MCF 10A (cell line): Measurements from ENCODE around the gene EHD4. TPM values are rescaled to one million over a fixed set of nuclear protein-coding genes. Genes with fewer than 3 reads are reported as not detected.

Experiments used
- BruUV-seq: library from RNA; stranded (reverse); fragments of 400-500 nt; replicated peaks from 2 replicates; lab custom pipeline; 2021; lab: Mats Ljungman, UMichigan
- CTCF ChIA-PET: fragments of 300-600 bp; sonication (Branson Sonifier 250); formaldehyde crosslinking; extraction: SDS; loops from one replicate; lab custom pipeline; 2021; ENCODE audit warnings: antibody characterized with exemption, inconsistent platforms; lab: Yijun Ruan, JAX
- POLR2A ChIA-PET: fragments of 300-600, 350-650 bp; sonication (Branson Sonifier 250); formaldehyde crosslinking; extraction: SDS; loops from one replicate; lab custom pipeline; 2020; ENCODE audit warnings: antibody characterized with exemption, inconsistent platforms; lab: Yijun Ruan, JAX
- DNase-seq: peaks from one replicate; pipeline ENCODE4 v3.0.0-alpha.2; 2018; ENCODE audit not compliant: unreplicated experiment
- H3K27ac Mint-ChIP-seq: one replicate; pipeline ENCODE4 v1.8.0; 2022; ENCODE audit warnings: mild to moderate bottlenecking, low read depth, mixed read lengths; ENCODE audit not compliant: unreplicated experiment
- H3K27me3 Mint-ChIP-seq: one replicate; pipeline ENCODE4 v1.8.0; 2022; ENCODE audit warnings: mixed read lengths; ENCODE audit not compliant: insufficient read depth, unreplicated experiment
- H3K36me3 Mint-ChIP-seq: one replicate; pipeline ENCODE4 v1.8.0; 2022; ENCODE audit warnings: mild to moderate bottlenecking, moderate library complexity, mixed read lengths; ENCODE audit not compliant: insufficient read depth, unreplicated experiment
- H3K4me1 Mint-ChIP-seq: one replicate; pipeline ENCODE4 v1.8.0; 2022; ENCODE audit warnings: mixed read lengths; ENCODE audit not compliant: insufficient read depth, unreplicated experiment
- H3K4me3 Mint-ChIP-seq: one replicate; pipeline ENCODE4 v1.8.0; 2022; ENCODE audit warnings: mild to moderate bottlenecking, moderate library complexity, mixed read lengths; ENCODE audit not compliant: unreplicated experiment
- H3K9me3 Mint-ChIP-seq: one replicate; pipeline ENCODE4 v1.8.0; 2022; ENCODE audit warnings: mixed read lengths; ENCODE audit not compliant: unreplicated experiment
- CTCF ChIP-seq: fragments of 200-600 bp; IDR thresholded peaks from one replicate; pipeline ENCODE4 v1.8.0; 2022; ENCODE audit warnings: antibody characterized with exemption, mild to moderate bottlenecking; ENCODE audit not compliant: unreplicated experiment
- intact Hi-C: fragments of 100-400 bp; cut with micrococcal nuclease; formaldehyde crosslinking; loops from 2 replicates; pipeline ENCODE4 v1.14.1; 2022
- total RNA-seq: library from RNA; stranded (reverse); gene quantifications from 2 replicates; pipeline ENCODE4 v1.2.3, GENCODE V29; 2022

The EHD4 gene
- total RNA-seq, 1 experiment from 2014 or later = 27.1 TPM

- POLR2A ChIA-PET = interaction anchor here (0.6 to 1.5 kb wide), 5 partner anchors 12 to 80 kb away, joined by 3 to 5 read pairs (median 3); no protein-coding TSS in a partner anchor
- no peaks in the 10 kb centered on the region for H3K27me3 Mint-ChIP-seq
- intact Hi-C loops = no loop called here
These were observed 119.4 kb downstream of the EHD4 start for GRCh38 chr15:41852736-41853590.

GRCh38 chr15:41851755-41852370 lies 120.5 kb downstream of the EHD4 start:
- Mint-ChIP-seq H3K4me3 (no peak overlapping the region), H3K9me3 (no peaks in the 10 kb centered on the region), H3K27me3 (no peaks in the 10 kb centered on the region), H3K36me3 (peaks cover 11% of the 10 kb centered on the region), H3K4me1 (no peaks in the 10 kb centered on the region), H3K27ac (no peak overlapping the region)
- ChIA-PET POLR2A (interaction anchor here (0.7 to 1.6 kb wide), 6 partner anchors 11 to 79 kb away, joined by 3 to 5 read pairs (median 4); partner anchors contain the start of genes MAPKBP1 and PLA2G4B), CTCF (interaction anchor here (0.8 to 0.9 kb wide), 2 partner anchors 13 to 232 kb away, joined by 3 to 4 read pairs; partner anchors contain the start of gene PLA2G4B)
- no TSS peak for BruUV-seq
- DNase-seq = no peak
- intact Hi-C loops = no loop called here
- no peak for TF ChIP-seq CTCF

More at GRCh38 chr15:41852736-41853590, 119.4 kb downstream of the EHD4 start:
- BruUV-seq = no TSS peak
- no peak for TF ChIP-seq CTCF
- Mint-ChIP-seq H3K27ac (no peak overlapping the region), H3K4me1 (no peaks in the 10 kb centered on the region), H3K9me3 (no peaks in the 10 kb centered on the region), H3K4me3 (no peak overlapping the region), H3K36me3 (peaks cover 11% of the 10 kb centered on the region)
- DNase-seq = no peak
- CTCF ChIA-PET = interaction anchor here (0.8 to 1.4 kb wide), 2 partner anchors 80 to 231 kb away, joined by 4 read pairs; no protein-coding TSS in a partner anchor

- ChIA-PET POLR2A (interaction anchor here (0.6 to 1.6 kb wide), 4 partner anchors 13 to 293 kb away, joined by 3 to 4 read pairs (median 4); partner anchors contain the start of genes MAPKBP1 and PLA2G4B), CTCF (interaction anchor here (0.9 kb wide), 1 partner anchor 12 kb away, joined by 3 read pairs; the partner anchor contains the start of gene PLA2G4B)
- no peak for DNase-seq
- intact Hi-C loops = no loop called here
- no peak overlapping the region for H3K27ac Mint-ChIP-seq
- TF ChIP-seq CTCF = no peak
- no peaks in the 10 kb centered on the region for H3K27me3 Mint-ChIP-seq
- BruUV-seq = no TSS peak
- H3K9me3 Mint-ChIP-seq = no peaks in the 10 kb centered on the region
- H3K4me3 Mint-ChIP-seq = no peak overlapping the region
- H3K4me1 Mint-ChIP-seq = no peaks in the 10 kb centered on the region
- peaks cover 11% of the 10 kb centered on the region for H3K36me3 Mint-ChIP-seq
These were observed 121.2 kb downstream of the EHD4 start for GRCh38 chr15:41851167-41851523.
